HG03565 (cell line): ENCODE results near the gene MBNL1.
"Not testable (repeated sequence)": the region's sequence is repeated elsewhere in the genome, so short reads cannot be mapped to it uniquely, and the experiment has no call there.

Experiments used
- ATAC-seq: cut with Tn5 transposase; IDR thresholded peaks from one replicate; pipeline ENCODE4 v1.9.1; 2021; ENCODE audit warnings: mild to moderate bottlenecking, moderate library complexity; ENCODE audit not compliant: unreplicated experiment

Gene MBNL1

GRCh38 chr3:152346058-152346457, 77.3 kb downstream of the MBNL1 start:
- no peak for ATAC-seq

GRCh38 chr3:152346740-152347139, 78.0 kb downstream of the MBNL1 start:
- ATAC-seq, result no peak

- no peak for ATAC-seq
Observed at GRCh38 chr3:152348436-152349177, 79.9 kb downstream of the MBNL1 start.

DNA sequence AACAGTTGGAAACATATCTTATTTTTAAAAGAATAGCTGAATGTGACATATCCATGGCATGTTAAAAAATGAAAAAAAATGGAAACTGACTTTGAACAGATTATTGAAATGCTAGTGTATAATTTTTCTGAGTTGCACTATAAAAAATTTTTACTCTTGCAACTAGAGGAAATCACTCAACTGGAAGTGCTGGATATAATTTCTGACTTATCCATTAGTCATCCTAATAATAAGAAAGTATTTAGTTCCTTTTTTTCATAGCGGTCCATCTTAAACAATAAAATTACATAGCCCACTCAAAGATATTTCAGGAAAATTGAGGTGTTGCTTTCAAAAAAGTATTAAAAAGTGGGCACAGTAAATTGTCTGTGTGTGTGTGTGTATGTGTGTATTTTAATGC, 80.7 kb downstream of the MBNL1 start:
- no peak for ATAC-seq

DNA sequence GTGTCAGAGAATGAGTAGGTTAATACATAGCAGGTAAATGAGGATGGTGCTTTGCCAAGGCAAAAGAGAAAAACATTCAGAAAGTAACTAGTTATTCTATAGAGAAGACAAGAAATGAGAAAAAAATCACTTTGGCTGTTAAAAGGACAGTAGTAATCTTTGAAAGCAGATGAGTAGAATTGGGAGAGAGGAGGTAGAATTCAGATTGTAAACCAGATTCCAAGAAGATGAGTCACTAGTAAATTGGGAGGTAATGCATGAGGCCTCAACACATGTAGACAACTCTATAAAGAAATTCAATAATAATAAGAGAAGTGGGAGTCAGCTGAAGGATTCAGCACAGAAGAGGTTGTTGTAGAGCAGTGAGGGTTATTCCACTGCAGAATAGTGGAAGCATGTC, 81.4 kb downstream of the MBNL1 start:
- ATAC-seq, result no peak

DNA sequence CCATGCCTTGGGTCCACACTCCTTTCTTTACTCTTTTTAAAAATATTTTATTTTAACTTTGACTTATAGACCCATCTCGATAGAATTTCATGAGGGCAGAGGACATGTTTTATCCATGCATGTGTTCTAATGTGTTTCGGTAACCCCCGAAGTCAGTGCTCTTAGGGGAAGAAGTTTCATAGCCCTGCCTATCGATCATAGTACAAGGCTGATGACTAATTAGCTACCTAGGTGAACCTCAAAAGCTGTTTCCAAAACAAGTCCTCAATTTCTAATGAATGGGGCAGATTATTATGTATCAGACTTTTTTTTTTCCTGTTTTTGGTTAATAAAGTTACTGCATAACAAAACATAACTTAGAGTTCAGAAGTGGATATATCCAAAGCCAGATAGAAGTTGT, 82.0 kb downstream of the MBNL1 start:
- no peak for ATAC-seq

DNA sequence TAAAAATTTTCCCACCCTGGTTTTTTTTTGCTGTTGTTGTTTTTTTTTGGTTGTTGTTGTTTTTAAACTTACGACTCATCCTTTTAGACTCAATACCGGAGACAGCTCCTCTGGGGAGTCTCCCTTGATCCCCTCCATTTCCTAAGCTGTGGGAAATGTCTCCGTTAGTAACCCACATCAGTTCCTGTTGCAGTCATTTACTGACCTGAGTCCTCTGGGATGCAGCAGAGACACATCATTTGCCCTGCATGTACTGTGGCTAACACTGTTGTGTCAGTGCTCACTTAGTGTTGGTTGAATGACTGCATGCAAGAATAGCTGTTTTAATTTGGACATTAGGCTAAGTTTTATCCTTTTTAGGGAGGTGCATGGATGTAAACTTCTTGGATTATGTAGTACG, 83.8 kb downstream of the MBNL1 start:
- ATAC-seq, result peak; percentile 26

- ATAC-seq, result no peak
Observed at GRCh38 chr3:152353578-152353977, 84.8 kb downstream of the MBNL1 start.

DNA sequence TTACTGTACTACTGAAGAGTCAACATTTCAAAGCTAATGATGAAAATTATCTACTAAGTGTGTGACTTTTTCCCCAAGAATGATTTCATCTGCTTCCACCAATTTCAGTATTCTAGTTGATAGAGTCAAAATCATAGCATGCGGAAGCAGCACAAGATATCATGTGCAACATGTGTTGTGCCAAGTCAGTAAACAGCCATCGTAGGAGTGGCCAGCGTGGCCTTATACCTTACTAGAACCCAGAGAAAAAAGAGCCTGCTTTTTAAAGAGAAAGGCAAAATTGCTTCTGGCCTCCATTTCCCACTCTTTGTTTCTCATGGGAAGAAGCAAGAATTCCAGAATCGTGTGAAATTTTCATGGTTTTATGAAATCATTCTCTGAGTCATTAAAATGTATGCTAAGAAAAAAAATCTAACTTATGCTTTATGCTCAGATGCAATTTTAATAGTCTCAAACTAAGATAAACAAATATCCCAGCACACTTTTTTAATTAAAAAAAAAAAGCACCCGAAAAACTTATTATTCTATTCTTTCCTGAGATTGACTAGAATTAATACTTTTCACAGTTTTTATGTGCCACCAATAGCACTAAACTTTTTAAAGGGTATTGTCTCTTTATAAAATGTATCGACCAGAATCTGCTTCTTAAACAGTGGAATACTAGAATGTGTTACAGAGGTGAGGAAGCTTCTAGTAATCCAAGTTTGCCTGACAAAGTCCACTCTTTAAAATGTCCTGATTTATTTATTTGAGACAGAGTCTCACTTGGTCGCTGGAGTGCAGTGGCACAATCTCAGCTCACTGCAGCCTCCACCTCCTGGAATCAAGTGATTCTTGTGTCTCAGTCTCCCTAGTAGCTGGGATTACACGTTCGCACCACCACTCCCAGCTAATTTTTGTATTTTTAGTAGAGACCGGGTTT, 87.3 kb downstream of the MBNL1 start:
- ATAC-seq, result no peak

DNA sequence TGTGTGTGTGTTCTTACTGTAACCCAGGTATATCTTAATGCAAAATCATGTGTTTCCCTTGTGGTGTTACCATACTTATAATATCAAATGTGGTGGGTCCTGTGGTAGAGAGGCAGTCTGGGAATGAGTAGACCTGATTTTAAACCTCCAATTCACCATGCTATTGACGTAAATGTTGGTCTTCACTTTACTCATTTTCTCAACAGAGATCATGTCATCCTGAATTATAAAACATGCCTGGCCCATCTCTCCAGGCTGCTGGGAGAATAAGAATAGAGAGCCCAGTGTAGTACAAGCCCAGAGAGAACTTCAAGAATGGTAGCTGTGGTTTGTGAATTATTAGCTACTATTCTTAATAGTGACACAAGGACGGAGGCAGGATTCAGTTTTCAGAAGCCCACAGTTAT, 88.1 kb downstream of the MBNL1 start:
- ATAC-seq, result peak; percentile 65

GRCh38 chr3:152357587-152357986, 88.9 kb downstream of the MBNL1 start:
- no peak for ATAC-seq

DNA sequence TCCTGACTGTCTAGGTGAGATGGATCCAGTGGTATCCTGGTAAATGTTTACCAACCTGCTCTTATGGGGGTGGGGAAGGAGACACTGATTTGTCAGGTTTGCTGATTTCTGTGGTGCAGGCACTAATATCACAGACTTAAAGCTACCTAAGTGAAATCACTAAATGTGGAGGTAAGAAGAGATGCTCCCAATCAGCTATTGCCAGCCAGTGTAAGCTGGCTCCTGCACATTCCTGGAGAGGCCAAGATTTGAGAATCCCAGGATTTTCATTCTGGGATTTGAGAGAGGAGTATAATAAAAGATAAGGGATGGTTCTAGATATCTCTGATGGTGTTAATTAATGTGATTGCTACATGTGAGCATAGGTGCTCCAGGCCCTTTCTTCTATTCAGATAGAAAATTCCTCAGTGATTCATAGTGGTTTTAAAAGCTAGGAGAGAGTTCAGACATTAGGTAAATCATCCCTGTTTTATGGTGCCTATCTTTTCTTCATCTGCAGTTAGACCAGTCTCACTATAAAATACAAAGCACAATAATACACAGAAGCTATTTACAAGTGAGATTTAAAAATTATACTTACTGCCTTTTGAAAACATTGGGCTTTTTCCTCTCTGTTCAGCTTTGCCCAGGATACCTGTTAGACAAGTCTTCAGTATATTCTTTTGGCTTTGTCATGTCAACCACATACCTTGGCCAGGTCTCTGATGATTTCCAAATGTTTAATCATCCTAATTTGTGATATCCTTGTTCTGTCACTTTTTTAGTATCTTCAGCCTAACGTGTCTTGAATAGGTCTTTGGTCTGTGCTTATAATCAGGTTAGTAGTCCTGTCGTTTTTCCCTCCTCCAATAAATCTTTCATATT, 90.9 kb downstream of the MBNL1 start:
- no peak for ATAC-seq

GRCh38 chr3:152360302-152360701, 91.6 kb downstream of the MBNL1 start:
- ATAC-seq, result no peak

- no peak for ATAC-seq
Observed at GRCh38 chr3:152360966-152361365, 92.2 kb downstream of the MBNL1 start.

DNA sequence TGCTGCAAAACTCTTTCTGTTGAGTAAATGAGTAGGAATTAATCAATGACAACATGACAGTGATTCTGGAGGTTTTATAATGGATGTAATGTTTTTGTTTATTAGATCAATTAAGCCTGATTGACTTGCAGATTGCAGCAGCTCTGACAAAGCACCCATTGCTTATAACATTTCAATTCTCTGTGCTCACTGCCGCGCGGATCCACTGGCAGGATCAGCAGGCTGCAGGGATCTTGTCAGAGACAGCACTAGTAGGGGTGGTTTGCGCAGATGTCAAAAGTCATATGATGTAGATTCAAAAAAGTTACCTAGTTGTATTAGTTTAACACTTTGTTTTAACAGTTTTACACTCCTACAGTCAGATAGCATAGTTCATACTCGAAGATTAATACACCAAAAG, 93.4 kb downstream of the MBNL1 start:
- ATAC-seq, result no peak

DNA sequence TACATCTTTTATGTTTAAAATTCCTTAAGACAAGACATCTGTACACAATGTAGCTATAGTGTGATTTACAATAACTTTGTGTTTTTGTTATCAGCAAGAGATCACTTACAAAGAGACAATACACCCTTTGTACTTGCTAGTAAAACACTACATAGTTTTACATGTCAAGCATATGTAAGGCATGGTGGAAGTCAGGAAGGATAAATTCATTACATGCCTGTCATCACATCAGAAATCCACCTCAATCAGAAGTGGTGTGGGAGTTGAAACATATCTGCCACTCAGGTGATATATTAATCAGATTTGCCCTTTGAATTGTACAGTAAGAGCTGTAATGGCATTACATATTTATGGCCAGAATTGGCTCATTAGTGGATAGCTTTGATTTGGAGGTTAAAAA, 95.5 kb downstream of the MBNL1 start:
- ATAC-seq, result no peak

GRCh38 chr3:152365126-152365525, 96.4 kb downstream of the MBNL1 start:
- no peak for ATAC-seq

DNA sequence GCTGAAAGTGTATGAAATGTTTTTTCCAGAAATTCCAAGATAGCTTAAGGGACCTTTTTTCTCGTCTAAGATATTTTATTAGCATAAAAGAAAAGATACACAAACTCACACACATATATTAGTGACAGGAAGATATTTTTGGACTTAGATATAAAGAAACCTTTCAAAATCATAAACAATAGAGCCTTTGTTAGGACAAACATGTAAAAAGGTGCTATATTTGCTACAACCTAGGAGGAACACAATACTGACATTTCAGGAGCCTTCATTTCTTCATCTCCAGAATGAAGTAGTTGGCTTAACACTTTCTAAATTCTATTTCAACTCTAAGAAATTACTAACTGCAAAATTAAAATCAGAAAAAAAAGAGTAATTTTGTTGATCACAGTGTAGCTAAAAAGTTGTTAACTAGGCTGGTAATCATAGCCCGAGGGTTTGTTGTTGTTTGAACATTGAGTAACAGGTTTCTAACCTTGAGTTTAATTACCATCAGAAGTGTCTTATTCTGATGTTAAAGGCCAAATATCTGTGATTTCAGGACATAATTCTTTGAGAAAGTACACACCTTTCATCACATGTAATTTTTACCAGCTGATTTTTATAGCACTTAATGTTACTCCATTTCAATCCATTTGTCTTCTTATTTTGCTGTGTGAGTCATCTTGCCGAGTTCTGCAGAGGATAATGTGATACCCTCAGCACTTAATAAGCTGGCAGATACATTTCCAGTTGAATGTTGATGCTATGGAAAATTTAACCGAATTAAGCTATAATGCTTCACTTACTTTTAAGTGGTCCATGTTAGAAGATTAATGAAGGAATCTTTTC, 97.3 kb downstream of the MBNL1 start:
- ATAC-seq, result no peak

DNA sequence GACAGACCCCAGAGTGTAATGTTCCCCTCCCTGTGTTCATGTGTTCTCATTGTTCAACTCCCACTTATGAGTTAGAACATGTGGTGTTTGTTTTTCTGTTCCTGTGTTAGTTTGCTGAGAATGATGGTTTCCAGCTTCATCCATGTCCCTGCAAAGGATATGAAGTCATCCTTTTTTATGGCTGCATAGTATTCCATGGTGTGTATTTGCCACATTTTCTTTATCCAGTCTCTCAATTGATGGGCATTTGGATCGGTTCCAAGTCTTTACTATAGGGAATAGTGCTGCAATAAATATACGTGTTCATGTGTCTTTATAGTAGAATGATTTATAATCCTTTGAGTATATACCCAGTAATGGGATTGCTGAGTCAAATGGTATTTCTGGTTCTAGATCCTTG, 98.5 kb downstream of the MBNL1 start:
- ATAC-seq, result not testable (repeated sequence)

GRCh38 chr3:152372633-152373032, 103.9 kb downstream of the MBNL1 start:
- not testable (repeated sequence) for ATAC-seq
